Liver (tissue), 3 donors: ENCODE data around the gene UPK1A.

Source experiments
- CTCF ChIP-seq: fragments of 150-350 bp; IDR thresholded peaks from 2 replicates; pipeline ENCODE4 v1.5.1; 2017; ENCODE audit warnings: improper control_type of control experiment, low read depth, low read length; ENCODE audit not compliant: missing input control
- TAF1 ChIP-seq: conservative IDR thresholded peaks from 2 replicates; pipeline ENCODE4 v1.6.1; 2016; ENCODE audit warnings: antibody characterized with exemption, mild to moderate bottlenecking
- YY1 ChIP-seq: IDR thresholded peaks from 2 replicates; pipeline ENCODE4 v1.6.1; 2016; ENCODE audit warnings: antibody characterized with exemption, mild to moderate bottlenecking
- donor health status: healthy.
- donor health status: healthy.

GRCh38 chr19:35693835-35694599, 27.7 kb downstream of the UPK1A start:
- TF ChIP-seq YY1: no peak
- TF ChIP-seq CTCF: peak; percentile 99
- no peak for TF ChIP-seq TAF1
